Measurements from ENCODE around the gene TTLL11.

TTLL11 gene

GRCh38 chr9:121963528-121963995 lies 129.5 kb downstream of the TTLL11 start:
- TF ChIP-seq CTCF (IDR thresholded peaks at IDR 0.05; ENCODE audit: low read depth, low read length), result no peak
- Histone ChIP-seq H3K4me3 (ENCODE audit: low read depth, low read length) (no peak overlapping the region), H3K27me3 (ENCODE audit: insufficient read depth, low read depth, severe bottlenecking) (no peaks in the 10 kb centered on the region), H3K9me3 (ENCODE audit: severe bottlenecking) (no peaks in the 10 kb centered on the region), H3K27ac (no peak overlapping the region), H3K36me3 (no peaks in the 10 kb centered on the region)
- no peak for DNase-seq

- no peak for DNase-seq
- Histone ChIP-seq H3K9me3 (ENCODE audit: severe bottlenecking) (no peaks in the 10 kb centered on the region), H3K36me3 (no peaks in the 10 kb centered on the region), H3K27ac (no peak overlapping the region), H3K4me3 (ENCODE audit: low read depth, low read length) (no peak overlapping the region), H3K27me3 (ENCODE audit: insufficient read depth, low read depth, severe bottlenecking) (no peaks in the 10 kb centered on the region)
- no peak for TF ChIP-seq CTCF (IDR thresholded peaks at IDR 0.05; ENCODE audit: low read depth, low read length)
Measured at GRCh38 chr9:121962421-121962820, 130.7 kb downstream of the TTLL11 start.

- Histone ChIP-seq H3K36me3 (no peaks in the 10 kb centered on the region), H3K27me3 (ENCODE audit: insufficient read depth, low read depth, severe bottlenecking) (no peaks in the 10 kb centered on the region), H3K9me3 (ENCODE audit: severe bottlenecking) (no peaks in the 10 kb centered on the region), H3K27ac (no peak overlapping the region), H3K4me3 (ENCODE audit: low read depth, low read length) (no peak overlapping the region)
- no peak for DNase-seq
- TF ChIP-seq CTCF (IDR thresholded peaks at IDR 0.05; ENCODE audit: low read depth, low read length), result no peak
Measured at GRCh38 chr9:121960665-121961064, 132.4 kb downstream of the TTLL11 start.

GRCh38 chr9:121958530-121958929 lies 134.6 kb downstream of the TTLL11 start:
- H3K9me3 ChIP-seq (ENCODE audit: severe bottlenecking), result no peaks in the 10 kb centered on the region
- no peak for DNase-seq
- H3K27ac ChIP-seq, result no peak overlapping the region
- TF ChIP-seq CTCF (IDR thresholded peaks at IDR 0.05; ENCODE audit: low read depth, low read length), result no peak
- H3K27me3 ChIP-seq (ENCODE audit: insufficient read depth, low read depth, severe bottlenecking), result no peaks in the 10 kb centered on the region
- H3K4me3 ChIP-seq (ENCODE audit: low read depth, low read length), result no peak overlapping the region
- no peaks in the 10 kb centered on the region for H3K36me3 ChIP-seq

GRCh38 chr9:121956808-121957207 lies 136.3 kb downstream of the TTLL11 start:
- DNase-seq, result no peak

More at GRCh38 chr9:121956808-121957207, 136.3 kb downstream of the TTLL11 start:
- H3K9me3 ChIP-seq (ENCODE audit: severe bottlenecking), result no peaks in the 10 kb centered on the region
- TF ChIP-seq CTCF (IDR thresholded peaks at IDR 0.05; ENCODE audit: low read depth, low read length), result no peak
- H3K27ac ChIP-seq, result no peak overlapping the region
- no peaks in the 10 kb centered on the region for H3K27me3 ChIP-seq (ENCODE audit: insufficient read depth, low read depth, severe bottlenecking)
- H3K4me3 ChIP-seq (ENCODE audit: low read depth, low read length), result no peak overlapping the region
- no peaks in the 10 kb centered on the region for H3K36me3 ChIP-seq

Data from WERI-Rb-1 (cell line).